ENCODE measurements around the gene APOBEC3G.
A peak's percentile ranks its signal among the peaks of the same experiment; 100 is the strongest.

APOBEC3G gene

DNA sequence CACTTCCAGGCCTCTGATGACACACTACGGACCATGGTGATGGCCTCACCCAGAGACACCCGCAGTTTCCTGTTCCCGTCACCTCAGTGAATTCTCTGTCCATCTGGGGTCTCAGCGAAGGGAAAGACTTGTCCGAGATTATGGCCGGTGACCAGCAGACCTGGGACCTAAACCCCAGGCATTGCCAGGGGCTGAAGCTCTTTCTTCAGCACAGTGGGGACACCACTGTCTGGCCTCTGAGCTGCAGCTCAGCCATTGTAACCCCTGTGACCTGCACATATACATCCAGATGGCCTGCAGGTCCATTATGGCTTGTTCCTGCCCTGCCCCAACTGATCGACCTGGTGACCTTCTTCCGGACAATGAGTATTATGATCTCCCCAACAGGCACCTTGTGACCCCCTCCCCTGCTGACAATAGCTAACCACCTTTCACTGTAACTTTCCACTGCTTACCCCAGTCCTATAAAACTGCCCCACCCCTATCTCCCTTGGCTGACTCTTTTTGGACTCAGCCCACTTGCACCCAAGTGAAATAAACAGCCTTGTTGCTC is 53.2 kb downstream of the APOBEC3G start:
- Mint-ChIP-seq H3K4me1 (no peaks in the 10 kb centered on the region), H3K27ac (no peak overlapping the region), H3K4me3 (no peak overlapping the region), H3K36me3 (no peaks in the 10 kb centered on the region), H3K27me3 (no peaks in the 10 kb centered on the region), H3K9me3 (no peaks in the 10 kb centered on the region)
- CTCF ChIA-PET: interaction anchor here (1.2 kb wide), 1 partner anchor 177 kb away, joined by 3 read pairs; no protein-coding TSS in a partner anchor
- no peak for DNase-seq

DNA sequence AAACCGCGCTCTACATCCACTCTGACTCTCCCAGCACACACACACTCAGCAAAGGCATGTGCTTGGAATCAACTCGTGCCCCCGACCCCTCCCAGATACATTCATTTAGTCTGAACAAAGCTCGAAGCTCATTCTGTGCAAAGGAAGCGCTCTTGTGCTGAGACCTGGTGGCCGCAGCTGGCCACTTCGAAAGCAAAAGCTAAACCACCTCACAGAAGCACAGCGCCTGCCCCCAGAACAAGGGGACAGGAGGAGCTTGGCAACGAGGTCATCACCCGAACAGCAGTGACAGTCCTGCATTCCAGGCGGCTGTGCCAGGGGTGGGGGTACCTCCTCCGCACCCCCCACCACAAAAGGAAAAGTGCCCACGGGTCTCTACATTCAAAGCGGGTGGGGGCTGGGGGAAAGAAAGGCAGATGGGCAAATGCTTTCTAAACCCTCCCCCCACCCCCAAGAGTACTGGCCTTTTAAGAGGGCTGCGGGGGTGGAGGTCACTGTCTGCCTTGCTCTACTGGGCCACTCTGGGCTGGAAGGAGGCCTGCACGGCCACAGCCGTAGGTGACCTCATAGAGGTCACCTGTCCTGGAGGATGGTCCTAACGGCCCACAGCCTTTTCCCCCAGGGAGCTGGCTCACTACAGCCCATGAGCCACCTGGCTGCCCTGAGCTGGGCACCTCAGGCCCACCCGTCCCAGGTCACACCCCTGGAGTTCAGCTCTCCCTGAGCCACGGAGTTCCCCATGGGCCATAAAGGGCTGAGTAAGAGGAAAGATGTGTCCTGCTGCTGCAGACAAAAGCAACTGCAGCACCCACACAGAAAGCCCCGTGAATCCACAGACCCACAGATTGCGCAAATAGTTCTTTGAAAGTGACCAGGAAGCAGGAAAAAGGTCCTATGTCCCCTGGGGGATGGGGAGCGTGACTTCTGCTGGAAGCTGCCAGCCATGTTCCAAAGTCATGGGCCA is 54.1 kb downstream of the APOBEC3G start:
- Mint-ChIP-seq H3K4me1 (no peaks in the 10 kb centered on the region), H3K9me3 (no peaks in the 10 kb centered on the region)
- CTCF ChIA-PET: interaction anchor here (1.2 kb wide), 1 partner anchor 176 kb away, joined by 3 read pairs; no protein-coding TSS in a partner anchor

DNA sequence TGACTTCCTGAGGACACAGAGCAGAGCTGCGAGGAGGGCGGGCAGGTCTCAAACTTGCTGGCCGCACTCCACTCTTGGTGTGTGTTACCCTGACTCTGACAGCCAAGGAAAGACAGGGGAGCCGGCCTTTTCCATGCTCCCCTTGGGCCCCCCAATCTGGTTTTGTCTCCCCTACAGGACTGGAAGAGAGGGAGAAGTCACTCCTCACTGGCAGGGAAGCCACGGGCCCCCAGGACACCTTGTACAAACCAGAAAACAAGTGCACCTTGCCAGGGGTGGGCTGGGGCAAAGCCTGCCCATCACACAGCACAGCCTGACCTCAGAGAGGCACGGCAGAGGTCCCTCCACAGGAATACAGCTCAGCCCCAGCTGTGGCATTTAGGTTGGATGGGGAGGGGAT is 55.2 kb downstream of the APOBEC3G start:
- Mint-ChIP-seq H3K4me1 (no peaks in the 10 kb centered on the region), H3K9me3 (no peaks in the 10 kb centered on the region), H3K4me3 (no peak overlapping the region), H3K27me3 (no peaks in the 10 kb centered on the region), H3K27ac (no peak overlapping the region), H3K36me3 (no peaks in the 10 kb centered on the region)
- DNase-seq: no peak
- CTCF ChIA-PET: no interaction called here

More for the DNA sequence above, 54.1 kb downstream of the APOBEC3G start:
- Mint-ChIP-seq H3K4me3 (no peak overlapping the region), H3K27ac (no peak overlapping the region), H3K27me3 (no peaks in the 10 kb centered on the region), H3K36me3 (no peaks in the 10 kb centered on the region)
- DNase-seq: no peak

DNA sequence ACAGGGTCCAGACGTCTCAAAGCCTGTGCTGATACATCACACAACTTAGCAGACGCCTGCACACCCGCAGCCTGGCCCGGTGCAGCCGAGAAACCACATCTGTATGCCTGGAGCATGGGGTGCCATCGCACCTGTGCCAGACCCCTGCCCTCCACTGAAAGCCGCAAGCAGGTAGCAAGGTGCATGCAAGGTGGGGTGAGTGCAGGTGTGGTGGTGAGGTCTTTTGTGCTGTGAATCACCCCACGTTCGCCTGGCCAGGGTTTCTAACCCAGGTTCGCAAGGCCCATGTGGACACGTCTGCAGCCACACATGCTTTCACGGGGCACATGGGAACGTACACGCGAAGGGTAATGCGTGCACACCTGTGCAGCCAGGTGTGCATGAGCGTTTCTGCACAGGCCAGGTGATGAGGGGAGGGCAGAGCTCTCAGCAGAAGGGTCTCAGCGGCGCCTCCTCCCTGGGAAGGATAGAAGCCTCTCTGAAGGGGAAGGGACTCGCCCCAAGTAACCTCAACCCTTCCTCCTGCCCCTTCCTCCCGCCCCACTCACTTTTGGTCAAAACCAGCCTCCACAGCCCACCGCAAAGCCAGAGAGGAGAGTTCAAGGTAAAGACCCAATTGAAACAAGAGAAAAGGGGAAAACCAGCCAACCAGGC is 55.9 kb downstream of the APOBEC3G start:
- Mint-ChIP-seq H3K27ac (no peak overlapping the region), H3K9me3 (no peaks in the 10 kb centered on the region), H3K4me3 (no peak overlapping the region), H3K4me1 (no peaks in the 10 kb centered on the region), H3K27me3 (no peaks in the 10 kb centered on the region), H3K36me3 (no peaks in the 10 kb centered on the region)
- no peak for DNase-seq
- CTCF ChIA-PET: no interaction called here

DNA sequence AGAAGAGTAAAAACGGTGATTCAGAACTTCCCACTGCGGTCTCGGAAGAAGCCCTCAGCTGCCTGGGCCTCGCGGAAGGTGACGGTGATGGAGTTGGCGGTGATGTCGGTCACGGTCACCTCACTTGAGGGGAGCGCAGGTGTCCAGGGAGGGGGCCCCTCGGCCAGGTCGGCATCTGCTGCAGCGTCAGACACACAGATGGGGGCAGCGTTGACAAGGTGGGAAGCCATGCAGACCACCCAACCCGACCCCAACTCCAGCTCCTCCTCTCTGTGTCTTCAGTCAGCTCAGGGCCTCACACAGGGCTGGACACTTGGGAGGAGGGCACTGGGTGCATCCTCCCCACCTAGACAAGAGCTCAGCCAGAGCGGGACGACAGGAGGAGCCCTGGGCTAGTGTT is 56.8 kb downstream of the APOBEC3G start:
- CTCF ChIA-PET: interaction anchor here (1.7 to 2.4 kb wide), 2 partner anchors 170 to 183 kb away, joined by 4 to 11 read pairs; no protein-coding TSS in a partner anchor

DNA sequence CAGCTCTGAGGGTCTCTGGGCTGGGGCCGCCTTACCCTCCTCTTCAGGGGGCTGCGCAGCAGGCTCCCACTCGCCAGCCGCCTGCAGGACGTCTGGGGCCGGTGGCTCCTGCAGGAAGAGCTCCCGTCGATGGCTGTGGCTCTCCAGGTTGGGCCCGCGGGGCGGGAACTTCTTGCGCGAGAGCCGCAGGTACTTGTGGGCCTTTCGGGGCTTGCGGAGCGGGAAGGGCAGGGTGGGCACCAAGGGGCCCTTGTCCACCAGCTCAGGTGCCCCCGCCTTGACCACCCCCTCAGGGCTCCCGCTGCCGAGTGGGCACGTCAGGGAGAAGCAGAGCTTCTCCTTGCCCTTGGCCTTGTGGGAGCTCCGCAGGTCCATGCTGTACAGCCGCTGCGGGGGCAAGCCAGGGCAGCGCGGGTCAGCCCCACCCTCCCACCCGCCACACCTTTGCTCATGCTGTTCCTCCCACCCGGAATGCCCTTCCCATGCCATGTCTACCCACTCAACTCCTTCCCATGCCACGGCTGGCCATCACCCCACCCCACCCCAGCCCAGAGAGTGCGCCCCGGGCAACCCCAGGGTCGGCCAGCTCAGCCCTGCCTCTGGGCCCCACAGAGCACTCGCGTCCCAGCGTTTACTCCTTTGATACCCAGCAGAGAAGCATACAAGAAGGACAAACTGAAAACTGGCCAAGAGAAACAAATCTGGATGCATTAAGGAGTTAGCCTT is 57.5 kb downstream of the APOBEC3G start:
- CTCF ChIA-PET: interaction anchor here (1.1 to 2.4 kb wide), 5 partner anchors 9 to 197 kb away, joined by 3 to 11 read pairs (median 5); no protein-coding TSS in a partner anchor
- no peak for DNase-seq
- Mint-ChIP-seq H3K36me3 (no peaks in the 10 kb centered on the region), H3K9me3 (no peaks in the 10 kb centered on the region), H3K4me1 (peaks cover 6% of the 10 kb centered on the region), H3K27me3 (peaks cover 10% of the 10 kb centered on the region), H3K27ac (no peak overlapping the region), H3K4me3 (no peak overlapping the region)

More for the DNA sequence above, 56.8 kb downstream of the APOBEC3G start:
- no peak for DNase-seq
- no peak overlapping the region for H3K4me3 Mint-ChIP-seq
- peaks cover 6% of the 10 kb centered on the region for H3K4me1 Mint-ChIP-seq
- no peaks in the 10 kb centered on the region for H3K36me3 Mint-ChIP-seq
- no peak overlapping the region for H3K27ac Mint-ChIP-seq
- H3K9me3 Mint-ChIP-seq: no peaks in the 10 kb centered on the region
- peaks cover 8% of the 10 kb centered on the region for H3K27me3 Mint-ChIP-seq

DNA sequence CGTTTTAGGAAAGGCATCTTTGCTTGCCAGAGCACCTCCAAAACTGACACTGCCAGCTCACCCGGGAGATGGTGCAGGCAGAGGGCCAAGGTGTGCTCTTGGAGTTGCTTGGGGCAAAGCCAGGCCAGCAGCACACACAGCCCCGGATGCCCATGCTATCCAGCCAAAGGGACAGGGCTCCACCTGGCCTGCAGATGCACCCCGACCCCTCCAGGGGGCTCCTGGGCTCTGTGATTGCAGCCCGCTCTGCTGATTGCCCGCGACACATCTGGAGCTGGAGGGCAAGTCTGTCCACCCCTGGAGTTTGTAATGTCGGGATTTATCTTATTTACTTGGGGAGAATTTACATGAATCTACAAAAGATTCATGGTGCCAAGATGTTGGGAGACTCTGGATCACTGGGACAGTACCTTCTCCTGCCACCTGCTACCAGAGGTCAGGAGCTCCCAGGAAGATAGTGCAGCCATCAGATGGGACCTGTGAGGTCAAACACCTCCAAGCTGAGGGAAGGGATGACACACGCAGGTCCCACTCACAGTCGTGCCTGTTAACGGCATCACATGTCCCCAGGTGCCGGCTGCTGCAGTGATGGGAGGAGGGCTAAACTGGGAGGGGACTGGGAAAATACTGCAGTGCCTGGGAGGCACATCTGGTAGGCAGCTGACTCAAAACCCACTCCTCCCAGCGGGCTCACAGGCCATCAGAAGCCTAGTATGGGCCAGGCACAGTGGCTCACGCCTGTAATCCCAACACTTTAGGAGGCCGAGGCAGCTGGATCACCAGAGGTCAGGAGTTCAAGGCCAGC is 58.2 kb downstream of the APOBEC3G start:
- no peak overlapping the region for H3K27ac Mint-ChIP-seq
- H3K4me1 Mint-ChIP-seq: peaks cover 6% of the 10 kb centered on the region
- DNase-seq: peak; percentile 67
- H3K36me3 Mint-ChIP-seq: no peaks in the 10 kb centered on the region
- no peak overlapping the region for H3K4me3 Mint-ChIP-seq
- no peaks in the 10 kb centered on the region for H3K9me3 Mint-ChIP-seq
- CTCF ChIA-PET: interaction anchor here (0.7 to 2.4 kb wide), 6 partner anchors 9 to 196 kb away, joined by 3 to 11 read pairs (median 4); no protein-coding TSS in a partner anchor
- H3K27me3 Mint-ChIP-seq: peaks cover 10% of the 10 kb centered on the region

DNA sequence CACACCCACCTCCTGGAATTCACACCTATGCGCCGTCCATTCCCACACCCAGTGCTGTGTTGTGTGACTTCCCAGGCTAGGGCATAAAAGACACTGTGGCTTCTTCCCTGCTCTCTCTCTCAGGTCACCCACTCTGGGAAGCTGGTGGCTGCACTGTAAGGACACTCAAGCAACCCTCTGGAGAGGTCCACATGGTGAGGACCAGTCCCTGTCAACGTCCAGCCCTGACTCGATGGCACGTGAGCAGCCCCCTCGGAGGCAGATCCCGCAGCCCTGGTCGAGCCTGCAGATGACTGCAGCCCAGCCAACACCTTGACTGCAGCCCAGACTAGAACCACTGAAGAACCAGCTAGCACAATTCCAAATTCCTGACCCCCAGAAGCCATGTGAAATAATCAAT is 59.2 kb downstream of the APOBEC3G start:
- no peak overlapping the region for H3K4me3 Mint-ChIP-seq
- no peaks in the 10 kb centered on the region for H3K36me3 Mint-ChIP-seq
- peaks cover 6% of the 10 kb centered on the region for H3K4me1 Mint-ChIP-seq
- H3K9me3 Mint-ChIP-seq: no peaks in the 10 kb centered on the region
- peaks cover 10% of the 10 kb centered on the region for H3K27me3 Mint-ChIP-seq
- CTCF ChIA-PET: interaction anchor here (0.7 to 2.4 kb wide), 2 partner anchors 128 to 180 kb away, joined by 3 to 11 read pairs; no protein-coding TSS in a partner anchor
- DNase-seq: no peak
- H3K27ac Mint-ChIP-seq: no peak overlapping the region

All from activated naive CD4-positive, alpha-beta T cell treated with anti-CD3 and anti-CD28 coated beads, Interleukin-2, amount 10 ng/mL, durations not matched to agents 7 days and 5 days (primary cell).